Gastrocnemius medialis (tissue), 4 donors: ENCODE results near the gene CSKMT. TPM values are rescaled to one million over a fixed set of nuclear protein-coding genes. Genes with fewer than 3 reads are reported as not detected.
"Not testable (repeated sequence)": the region's sequence is repeated elsewhere in the genome, so short reads cannot be mapped to it uniquely, and the experiment has no call there.

Source experiments
- ATAC-seq, 2 donors: fragments of 150-250 bp; one replicate each; pipeline ENCODE4 v1.9.1; 2016
- DNase-seq, 2 donors: peaks; one replicate each; pipeline ENCODE4 v3.0.0-alpha.2; 2019
- H3K27ac ChIP-seq, 4 donors: fragments of 200-600 bp; sonication (generic); 1 replicate in 1 of 4; 2 replicates in 3 of 4; pipeline ENCODE4 v1.5.1; 2016 to 2018; ENCODE audit warnings: mild to moderate bottlenecking in 2 of 4, moderate library complexity in 1 of 4
- H3K27me3 ChIP-seq, 3 donors: fragments of 200-600 bp; sonication (generic) in 2 of 3; 1 replicate in 1 of 3; 2 replicates in 2 of 3; pipeline versions ENCODE4 v1.5.1 to v1.6.0; 2016 to 2019; ENCODE audit warnings: mild to moderate bottlenecking in 1 of 3, moderate library complexity in 1 of 3
- H3K36me3 ChIP-seq, 2 donors: fragments of 200-600 bp; sonication (generic) in 1 of 2; one replicate each; pipeline ENCODE4 v1.5.1; 2017 to 2018
- H3K4me1 ChIP-seq, 2 donors: fragments of 200-600 bp; sonication (generic) in 1 of 2; one replicate each; pipeline ENCODE4 v1.5.1; 2016 to 2017; ENCODE audit warnings: mild to moderate bottlenecking in 2 of 2
- H3K4me3 ChIP-seq, 4 donors: fragments of 200-600 bp; sonication (generic) in 3 of 4; 1 replicate in 1 of 4; 2 replicates in 3 of 4; pipeline ENCODE4 v1.5.1; 2016 to 2019; ENCODE audit warnings: mild to moderate bottlenecking in 2 of 4
- H3K9me3 ChIP-seq, 3 donors: fragments of 200-600 bp; sonication (generic) in 2 of 3; 1 replicate in 1 of 3; 2 replicates in 2 of 3; pipeline ENCODE4 v1.5.1; 2016 to 2019
- CTCF ChIP-seq, 5 experiments: fragments of 450-650 bp in 3 of 5; fragments of 200-600 bp in 2 of 5; sonication (generic) in 2 of 5; IDR thresholded peaks in 4 of 5; conservative IDR thresholded peaks in 1 of 5; 1 replicate in 4 of 5; 2 replicates in 1 of 5; pipeline ENCODE4 v1.5.1; 2016 to 2019; ENCODE audit warnings: antibody characterized with exemption in 5 of 5, mild to moderate bottlenecking in 3 of 5, moderate library complexity in 3 of 5
- POLR2A ChIP-seq, 2 donors: fragments of 450-650 bp; IDR thresholded peaks; one replicate each; pipeline ENCODE4 v1.6.1; 2017; ENCODE audit warnings: antibody characterized with exemption in 2 of 2, mild to moderate bottlenecking in 2 of 2, moderate library complexity in 2 of 2
- in situ Hi-C, 4 donors: fragments of 200-750 bp; cut with MboI; loops; one replicate each; pipeline versions ENCODE4 v1.15.0 to v1.8.0; 2017; ENCODE audit warnings: low sequenced_read_pairs in 4 of 4
- intact Hi-C: fragments of 100-400 bp; cut with DNase I; formaldehyde crosslinking; loops from one replicate; pipeline ENCODE4 v1.15.1; 2023; ENCODE audit warnings: low total_unique reads
- total RNA-seq, 4 donors: library from RNA; depleted of rRNA; stranded (reverse); fragments of >200 nt; gene quantifications; one replicate each; pipeline versions ENCODE4 v1.1.0 to v1.2.3, GENCODE V29; 2016

The CSKMT gene
- total RNA-seq, 4 donors from 2014 or later, result 1.7 to 4.5 (median 2.8) TPM

- peaks cover 0 to 43% of the 10 kb centered on the region in 2 donors for H3K36me3 ChIP-seq
- no peaks in the 10 kb centered on the region for H3K27me3 ChIP-seq
- ATAC-seq, result no peak
- intact Hi-C loops, result loop anchor here (2.0 to 10.0 kb wide), 2 partner anchors 17 to 137 kb away; partner anchors contain the start of genes C11orf98, CSKMT and TMEM179B
- no peaks in the 10 kb centered on the region for H3K9me3 ChIP-seq
- no peak overlapping the region for H3K4me3 ChIP-seq
- DNase-seq, result no peak
- H3K4me1 ChIP-seq, result peaks cover 41 to 43% of the 10 kb centered on the region in 2 donors
- no peak overlapping the region for H3K27ac ChIP-seq
- TF ChIP-seq CTCF (IDR thresholded peaks at IDR 0.05 in 4 of 5, conservative IDR thresholded peaks at IDR 0.05 in 1 of 5), result no peak
- no peak for TF ChIP-seq POLR2A (IDR thresholded peaks at IDR 0.05)
- in situ Hi-C loops, result no loop called here
Measured at GRCh38 chr11:62647609-62648005, 17.5 kb upstream of the CSKMT start.

GRCh38 chr11:62648185-62648966 is 16.7 kb upstream of the CSKMT start:
- peaks cover 42 to 43% of the 10 kb centered on the region in 2 donors for H3K4me1 ChIP-seq
- no peak for DNase-seq
- in situ Hi-C loops, result no loop called here

GRCh38 chr11:62648967-62649364 is 16.1 kb upstream of the CSKMT start:
- no peak for DNase-seq
- no peak for ATAC-seq
- H3K4me1 ChIP-seq, result peaks cover 37 to 42% of the 10 kb centered on the region in 2 donors
- H3K27ac ChIP-seq, result no peak overlapping the region
- H3K9me3 ChIP-seq, result no peaks in the 10 kb centered on the region
- in situ Hi-C loops, result no loop called here
- intact Hi-C loops, result loop anchor here (10.0 kb wide), 1 partner anchor 136 kb away; the partner anchor contains the start of gene TMEM179B
- TF ChIP-seq POLR2A (IDR thresholded peaks at IDR 0.05), result no peak
- no peak for TF ChIP-seq CTCF (IDR thresholded peaks at IDR 0.05 in 4 of 5, conservative IDR thresholded peaks at IDR 0.05 in 1 of 5)
- no peaks in the 10 kb centered on the region for H3K27me3 ChIP-seq
- no peak overlapping the region for H3K4me3 ChIP-seq
- H3K36me3 ChIP-seq, result peaks cover 0 to 29% of the 10 kb centered on the region in 2 donors

More at GRCh38 chr11:62648185-62648966, 16.7 kb upstream of the CSKMT start:
- no peaks in the 10 kb centered on the region for H3K9me3 ChIP-seq
- intact Hi-C loops, result loop anchor here (10.0 kb wide), 1 partner anchor 136 kb away; the partner anchor contains the start of gene TMEM179B
- no peak overlapping the region for H3K27ac ChIP-seq
- H3K27me3 ChIP-seq, result no peaks in the 10 kb centered on the region
- no peak overlapping the region for H3K4me3 ChIP-seq
- H3K36me3 ChIP-seq, result peaks cover 0 to 35% of the 10 kb centered on the region in 2 donors
- no peak for TF ChIP-seq CTCF (IDR thresholded peaks at IDR 0.05 in 4 of 5, conservative IDR thresholded peaks at IDR 0.05 in 1 of 5)
- no peak for TF ChIP-seq POLR2A (IDR thresholded peaks at IDR 0.05)
- no peak for ATAC-seq

- no peak for DNase-seq
- no peaks in the 10 kb centered on the region for H3K27me3 ChIP-seq
- peaks cover 34 to 38% of the 10 kb centered on the region in 2 donors for H3K4me1 ChIP-seq
- H3K4me3 ChIP-seq, result no peak overlapping the region
- TF ChIP-seq CTCF (IDR thresholded peaks at IDR 0.05 in 4 of 5, conservative IDR thresholded peaks at IDR 0.05 in 1 of 5) (no peak), POLR2A (IDR thresholded peaks at IDR 0.05) (no peak)
- no peak overlapping the region for H3K27ac ChIP-seq
- in situ Hi-C loops (no loop called here), intact Hi-C loops (loop anchor here (10.0 kb wide), 1 partner anchor 135 kb away; the partner anchor contains the start of gene TMEM179B)
- H3K36me3 ChIP-seq, result peaks cover 0 to 24% of the 10 kb centered on the region in 2 donors
- no peaks in the 10 kb centered on the region for H3K9me3 ChIP-seq
- no peak for ATAC-seq
Measured at GRCh38 chr11:62649486-62649885, 15.6 kb upstream of the CSKMT start.

GRCh38 chr11:62650283-62650682 is 14.8 kb upstream of the CSKMT start:
- DNase-seq, intact Hi-C loops, H3K27me3 ChIP-seq, H3K9me3 ChIP-seq, H3K4me3 ChIP-seq, in situ Hi-C loops, H3K27ac ChIP-seq, ATAC-seq: not testable (repeated sequence)
- Histone ChIP-seq H3K36me3 (peaks cover 0 to 22% of the 10 kb centered on the region in 2 donors), H3K4me1 (peaks cover 26 to 31% of the 10 kb centered on the region in 2 donors)
